MCF 10A (cell line): ENCODE data around the gene SDK2. TPM values are rescaled to one million over a fixed set of nuclear protein-coding genes. Genes with fewer than 3 reads are reported as not detected.

Experiments
- BruUV-seq: library from RNA; stranded (reverse); fragments of 400-500 nt; replicated peaks from 2 replicates; lab custom pipeline; 2021; lab: Mats Ljungman, UMichigan
- CTCF ChIA-PET: fragments of 300-600 bp; sonication (Branson Sonifier 250); formaldehyde crosslinking; extraction: SDS; loops from one replicate; lab custom pipeline; 2021; ENCODE audit warnings: antibody characterized with exemption, inconsistent platforms; lab: Yijun Ruan, JAX
- POLR2A ChIA-PET: fragments of 300-600, 350-650 bp; sonication (Branson Sonifier 250); formaldehyde crosslinking; extraction: SDS; loops from one replicate; lab custom pipeline; 2020; ENCODE audit warnings: antibody characterized with exemption, inconsistent platforms; lab: Yijun Ruan, JAX
- DNase-seq: peaks from one replicate; pipeline ENCODE4 v3.0.0-alpha.2; 2018; ENCODE audit not compliant: unreplicated experiment
- H3K27ac Mint-ChIP-seq: one replicate; pipeline ENCODE4 v1.8.0; 2022; ENCODE audit warnings: mild to moderate bottlenecking, low read depth, mixed read lengths; ENCODE audit not compliant: unreplicated experiment
- H3K27me3 Mint-ChIP-seq: one replicate; pipeline ENCODE4 v1.8.0; 2022; ENCODE audit warnings: mixed read lengths; ENCODE audit not compliant: insufficient read depth, unreplicated experiment
- H3K36me3 Mint-ChIP-seq: one replicate; pipeline ENCODE4 v1.8.0; 2022; ENCODE audit warnings: mild to moderate bottlenecking, moderate library complexity, mixed read lengths; ENCODE audit not compliant: insufficient read depth, unreplicated experiment
- H3K4me1 Mint-ChIP-seq: one replicate; pipeline ENCODE4 v1.8.0; 2022; ENCODE audit warnings: mixed read lengths; ENCODE audit not compliant: insufficient read depth, unreplicated experiment
- H3K4me3 Mint-ChIP-seq: one replicate; pipeline ENCODE4 v1.8.0; 2022; ENCODE audit warnings: mild to moderate bottlenecking, moderate library complexity, mixed read lengths; ENCODE audit not compliant: unreplicated experiment
- H3K9me3 Mint-ChIP-seq: one replicate; pipeline ENCODE4 v1.8.0; 2022; ENCODE audit warnings: mixed read lengths; ENCODE audit not compliant: unreplicated experiment
- intact Hi-C: fragments of 100-400 bp; cut with micrococcal nuclease; formaldehyde crosslinking; loops from 2 replicates; pipeline ENCODE4 v1.14.1; 2022
- total RNA-seq: library from RNA; stranded (reverse); gene quantifications from 2 replicates; pipeline ENCODE4 v1.2.3, GENCODE V29; 2022
- TF ChIP-seq, protein P1 (sequence below): fragments of 200-600 bp; IDR thresholded peaks from one replicate; pipeline ENCODE4 v1.8.0; 2022; ENCODE audit warnings: antibody characterized with exemption, mild to moderate bottlenecking; ENCODE audit not compliant: unreplicated experiment

SDK2 gene
- total RNA-seq, 1 experiment from 2014 or later, result not detected

DNA sequence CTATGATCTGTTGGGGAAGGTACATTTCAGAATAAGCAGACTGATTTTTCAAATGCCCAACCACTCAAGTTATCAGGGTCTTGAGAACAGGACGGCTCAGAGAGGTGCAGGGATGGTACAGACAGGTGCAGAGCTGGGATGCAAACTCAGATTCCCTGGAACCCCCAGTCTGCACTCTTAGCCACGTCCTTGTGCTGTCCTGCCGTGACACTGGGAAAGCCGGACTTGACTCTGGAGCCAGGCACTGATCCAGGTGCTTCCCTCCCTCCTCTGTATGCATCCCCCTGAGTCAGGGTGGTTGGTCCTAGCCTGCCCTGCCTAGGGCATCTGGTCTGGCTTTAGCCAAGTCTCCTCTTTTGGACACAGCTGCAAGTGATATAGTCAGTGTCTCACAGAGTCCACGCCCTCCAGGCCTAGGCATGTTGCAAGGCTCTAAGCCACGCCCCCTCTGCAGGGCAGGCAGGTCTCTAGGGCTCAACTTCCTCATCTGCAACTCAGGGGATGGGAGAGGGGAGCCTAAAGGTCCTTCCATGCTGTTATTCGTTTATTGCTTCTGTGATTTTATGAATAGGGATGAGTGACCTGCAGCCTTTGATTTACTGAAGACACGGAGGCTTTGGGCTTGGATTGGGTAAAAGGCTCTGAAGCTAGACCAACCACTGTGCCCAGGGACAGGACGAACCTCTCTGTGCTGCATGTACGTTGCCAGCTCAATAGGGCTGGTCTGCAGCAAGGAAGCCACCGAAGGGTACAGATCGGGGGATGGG is 97.3 kb downstream of the SDK2 start:
- Mint-ChIP-seq H3K4me1 (no peaks in the 10 kb centered on the region), H3K27me3 (peaks cover 64% of the 10 kb centered on the region), H3K9me3 (no peaks in the 10 kb centered on the region), H3K36me3 (no peaks in the 10 kb centered on the region), H3K4me3 (no peak overlapping the region), H3K27ac (no peak overlapping the region)
- DNase-seq, result peak; percentile 71
- intact Hi-C loops, result no loop called here
- CTCF ChIA-PET, result no interaction called here
- TF ChIP-seq, protein P1, sequence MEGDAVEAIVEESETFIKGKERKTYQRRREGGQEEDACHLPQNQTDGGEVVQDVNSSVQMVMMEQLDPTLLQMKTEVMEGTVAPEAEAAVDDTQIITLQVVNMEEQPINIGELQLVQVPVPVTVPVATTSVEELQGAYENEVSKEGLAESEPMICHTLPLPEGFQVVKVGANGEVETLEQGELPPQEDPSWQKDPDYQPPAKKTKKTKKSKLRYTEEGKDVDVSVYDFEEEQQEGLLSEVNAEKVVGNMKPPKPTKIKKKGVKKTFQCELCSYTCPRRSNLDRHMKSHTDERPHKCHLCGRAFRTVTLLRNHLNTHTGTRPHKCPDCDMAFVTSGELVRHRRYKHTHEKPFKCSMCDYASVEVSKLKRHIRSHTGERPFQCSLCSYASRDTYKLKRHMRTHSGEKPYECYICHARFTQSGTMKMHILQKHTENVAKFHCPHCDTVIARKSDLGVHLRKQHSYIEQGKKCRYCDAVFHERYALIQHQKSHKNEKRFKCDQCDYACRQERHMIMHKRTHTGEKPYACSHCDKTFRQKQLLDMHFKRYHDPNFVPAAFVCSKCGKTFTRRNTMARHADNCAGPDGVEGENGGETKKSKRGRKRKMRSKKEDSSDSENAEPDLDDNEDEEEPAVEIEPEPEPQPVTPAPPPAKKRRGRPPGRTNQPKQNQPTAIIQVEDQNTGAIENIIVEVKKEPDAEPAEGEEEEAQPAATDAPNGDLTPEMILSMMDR, result no peak
- BruUV-seq, result no TSS peak
- POLR2A ChIA-PET, result interaction anchor here (0.9 kb wide), 1 partner anchor 9 kb away, joined by 3 read pairs; no protein-coding TSS in a partner anchor

DNA sequence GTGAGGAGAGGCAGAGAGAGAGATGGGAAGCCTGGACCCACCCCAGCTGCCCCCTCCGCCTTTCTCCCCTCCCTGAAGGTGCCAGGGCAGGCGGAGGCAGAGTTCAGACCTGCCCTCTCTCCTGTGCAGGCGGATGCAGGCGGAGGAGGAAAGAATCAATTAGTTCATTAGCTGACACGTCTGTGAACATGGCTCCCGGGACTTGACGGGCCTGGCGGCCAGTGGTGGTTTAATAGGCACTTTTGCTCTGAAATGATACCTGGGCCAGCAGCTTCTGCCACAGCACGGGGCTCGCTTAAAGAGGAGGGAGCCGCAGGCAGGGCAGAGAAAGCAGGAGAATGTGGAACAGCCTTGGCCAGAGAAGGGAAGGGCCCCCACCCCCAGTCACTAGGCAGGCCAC is 98.1 kb downstream of the SDK2 start:
- no peaks in the 10 kb centered on the region for H3K4me1 Mint-ChIP-seq
- H3K36me3 Mint-ChIP-seq, result no peaks in the 10 kb centered on the region
- no peak overlapping the region for H3K27ac Mint-ChIP-seq
- CTCF ChIA-PET, result interaction anchor here (0.6 kb wide), 1 partner anchor 309 kb away, joined by 3 read pairs; no protein-coding TSS in a partner anchor
- TF ChIP-seq, protein P1, result no peak
- intact Hi-C loops, result no loop called here
- no peaks in the 10 kb centered on the region for H3K9me3 Mint-ChIP-seq
- H3K4me3 Mint-ChIP-seq, result no peak overlapping the region
- H3K27me3 Mint-ChIP-seq, result peaks cover 56% of the 10 kb centered on the region
- POLR2A ChIA-PET, result interaction anchor here (0.6 to 0.9 kb wide), 2 partner anchors 8 to 356 kb away, joined by 3 read pairs; no protein-coding TSS in a partner anchor
- DNase-seq, result no peak
- no TSS peak for BruUV-seq

DNA sequence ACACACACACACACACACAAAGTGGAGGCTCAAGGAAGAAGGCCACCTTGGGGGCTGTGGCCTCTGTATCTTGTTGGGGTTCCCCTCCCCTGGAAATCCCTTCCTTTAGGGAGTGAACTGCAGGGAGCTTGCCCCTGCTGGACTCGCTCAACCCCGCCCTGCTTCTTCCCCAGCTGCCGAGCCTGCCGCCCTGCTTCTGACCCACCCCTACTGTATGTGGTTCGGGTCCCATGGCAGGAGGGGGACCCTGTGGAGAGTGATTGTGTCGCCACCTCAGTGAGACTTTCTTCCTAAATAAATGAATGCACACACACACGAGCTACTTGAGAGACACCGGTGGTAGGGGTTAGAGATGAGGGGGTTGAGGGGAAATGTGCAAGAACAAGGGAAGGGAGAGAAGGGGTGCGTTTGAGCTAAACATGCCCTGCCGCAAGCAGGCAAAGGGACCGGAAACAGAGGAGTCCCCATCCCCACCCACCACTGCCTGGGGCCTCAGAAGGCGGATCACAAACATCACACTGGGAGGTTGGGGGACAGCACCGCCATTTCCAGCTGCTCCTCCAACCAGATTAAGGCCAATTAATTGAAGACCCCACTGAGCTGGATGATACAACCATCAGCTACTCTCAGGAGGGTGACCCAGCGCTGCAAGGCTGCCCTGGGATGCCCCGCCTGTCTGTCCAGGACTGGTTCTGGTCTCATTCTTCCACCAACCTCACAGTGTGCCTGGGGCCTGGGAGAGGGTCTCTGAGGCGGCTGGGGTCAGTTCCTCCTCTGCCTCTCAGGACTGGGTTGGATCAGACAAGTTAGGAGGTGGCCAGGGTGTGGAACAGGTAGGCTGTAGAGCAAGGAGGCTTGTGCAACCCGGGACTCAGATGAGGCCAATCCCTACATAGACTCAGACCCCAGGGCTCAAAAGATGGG is 98.9 kb downstream of the SDK2 start:
- POLR2A ChIA-PET, result interaction anchor here (0.6 to 0.9 kb wide), 2 partner anchors 8 to 356 kb away, joined by 3 read pairs; no protein-coding TSS in a partner anchor
- CTCF ChIA-PET, result interaction anchor here (0.6 kb wide), 1 partner anchor 308 kb away, joined by 3 read pairs; no protein-coding TSS in a partner anchor

More for the DNA sequence above, 98.9 kb downstream of the SDK2 start:
- TF ChIP-seq, protein P1, result no peak
- H3K9me3 Mint-ChIP-seq, result no peaks in the 10 kb centered on the region
- no peak overlapping the region for H3K27ac Mint-ChIP-seq
- DNase-seq, result no peak
- H3K4me1 Mint-ChIP-seq, result no peaks in the 10 kb centered on the region
- peaks cover 53% of the 10 kb centered on the region for H3K27me3 Mint-ChIP-seq
- intact Hi-C loops, result no loop called here
- no peaks in the 10 kb centered on the region for H3K36me3 Mint-ChIP-seq
- no peak overlapping the region for H3K4me3 Mint-ChIP-seq
- BruUV-seq, result no TSS peak
